Esophagus muscularis mucosa (tissue), 4 donors: ENCODE results near the gene EMC8. TPM values are rescaled to one million over a fixed set of nuclear protein-coding genes. Genes with fewer than 3 reads are reported as not detected.

Source experiments
- DNase-seq: peaks from one replicate; pipeline ENCODE4 v3.0.0-alpha.2; 2017; ENCODE audit errors: extremely low spot score
- H3K27ac ChIP-seq, 4 donors: fragments of 200-600 bp; sonication (generic); replicated peaks in 1 of 4; 1 replicate in 3 of 4; 2 replicates in 1 of 4; pipeline ENCODE4 v1.5.1; 2016 to 2019; ENCODE audit warnings: mild to moderate bottlenecking in 1 of 4
- H3K27me3 ChIP-seq, 4 donors: fragments of 200-600 bp; sonication (generic); one replicate each; pipeline versions ENCODE4 v1.5.1 to v1.6.0; 2016 to 2019
- H3K36me3 ChIP-seq, 4 donors: fragments of 200-600 bp; sonication (generic); one replicate each; pipeline ENCODE4 v1.5.1; 2016 to 2019
- H3K4me1 ChIP-seq, 4 donors: fragments of 200-600 bp; sonication (generic); one replicate each; pipeline ENCODE4 v1.5.1; 2016 to 2019
- H3K4me3 ChIP-seq, 4 donors: fragments of 200-600 bp; sonication (generic); 1 replicate in 2 of 4; 2 replicates in 2 of 4; pipeline ENCODE4 v1.5.1; 2016 to 2019; ENCODE audit warnings: mild to moderate bottlenecking in 4 of 4, moderate library complexity in 1 of 4
- H3K9me3 ChIP-seq, 4 donors: fragments of 200-600 bp; sonication (generic); 1 replicate in 3 of 4; 2 replicates in 1 of 4; pipeline ENCODE4 v1.5.1; 2016 to 2019
- EP300 ChIP-seq: sonication (generic); formaldehyde crosslinking; IDR thresholded peaks from one replicate; pipeline ENCODE4 v1.6.1; 2017; ENCODE audit warnings: antibody characterized with exemption
- POLR2A ChIP-seq: fragments of 450-650 bp; IDR thresholded peaks from one replicate; pipeline ENCODE4 v1.6.1; 2017; ENCODE audit warnings: antibody characterized with exemption, moderate library complexity, mild to moderate bottlenecking, low read depth
- POLR2AphosphoS5 ChIP-seq, 2 donors: sonication (generic); formaldehyde crosslinking; IDR thresholded peaks; one replicate each; pipeline ENCODE4 v1.6.1; 2017; ENCODE audit warnings: antibody characterized with exemption in 2 of 2
- WGBS: methylation state at CpG from one replicate; pipeline ENCODE4 v1.1.5; 2018; 5-methylcytosine and 5-hydroxymethylcytosine counted together
- intact Hi-C: fragments of 100-400 bp; cut with DNase I; formaldehyde crosslinking; loops from one replicate; pipeline ENCODE4 v1.15.1; 2023
- total RNA-seq, 4 donors: library from RNA; depleted of rRNA; stranded (reverse); fragments of >200 nt; gene quantifications; one replicate each; pipeline versions ENCODE4 v1.1.0 to v1.2.1, GENCODE V29; 2016
- TF ChIP-seq, protein P1 (sequence below), 3 experiments: fragments of 200-600 bp in 2 of 3; fragments of 450-650 bp in 1 of 3; sonication (generic) in 2 of 3; IDR thresholded peaks; one replicate each; pipeline ENCODE4 v1.5.1; 2017 to 2019; ENCODE audit warnings: antibody characterized with exemption in 3 of 3, mild to moderate bottlenecking in 2 of 3, moderate library complexity in 1 of 3

The EMC8 gene
- total RNA-seq, result 10 to 100 TPM; 26.0 to 41.3 (median 27.6) TPM

- 0% methylated on average over 2 of the region's 87 CpGs for WGBS
- Histone ChIP-seq H3K4me3 (peak within 1 kb of the TSS; percentile 98 to 100 (median 98)), H3K36me3 (peaks cover 7 to 60% (median 58%) of the 10 kb centered on the region in 4 donors), H3K27ac (peak within 1 kb of the TSS; percentile 92 to 96 (median 92)), H3K27me3 (no peaks in the 10 kb centered on the region), H3K4me1 (peaks cover 29 to 70% (median 55%) of the 10 kb centered on the region in 4 donors), H3K9me3 (no peaks in the 10 kb centered on the region)
- intact Hi-C loops, result no loop called here
- peak; percentile 94 to 99 for TF ChIP-seq POLR2AphosphoS5 (IDR thresholded peaks at IDR 0.05)
- TF ChIP-seq, protein P1, sequence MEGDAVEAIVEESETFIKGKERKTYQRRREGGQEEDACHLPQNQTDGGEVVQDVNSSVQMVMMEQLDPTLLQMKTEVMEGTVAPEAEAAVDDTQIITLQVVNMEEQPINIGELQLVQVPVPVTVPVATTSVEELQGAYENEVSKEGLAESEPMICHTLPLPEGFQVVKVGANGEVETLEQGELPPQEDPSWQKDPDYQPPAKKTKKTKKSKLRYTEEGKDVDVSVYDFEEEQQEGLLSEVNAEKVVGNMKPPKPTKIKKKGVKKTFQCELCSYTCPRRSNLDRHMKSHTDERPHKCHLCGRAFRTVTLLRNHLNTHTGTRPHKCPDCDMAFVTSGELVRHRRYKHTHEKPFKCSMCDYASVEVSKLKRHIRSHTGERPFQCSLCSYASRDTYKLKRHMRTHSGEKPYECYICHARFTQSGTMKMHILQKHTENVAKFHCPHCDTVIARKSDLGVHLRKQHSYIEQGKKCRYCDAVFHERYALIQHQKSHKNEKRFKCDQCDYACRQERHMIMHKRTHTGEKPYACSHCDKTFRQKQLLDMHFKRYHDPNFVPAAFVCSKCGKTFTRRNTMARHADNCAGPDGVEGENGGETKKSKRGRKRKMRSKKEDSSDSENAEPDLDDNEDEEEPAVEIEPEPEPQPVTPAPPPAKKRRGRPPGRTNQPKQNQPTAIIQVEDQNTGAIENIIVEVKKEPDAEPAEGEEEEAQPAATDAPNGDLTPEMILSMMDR (IDR thresholded peaks at IDR 0.05), result no peak
- TF ChIP-seq POLR2A, result peak; percentile 77
- DNase-seq, result peak; percentile 97
Observed at GRCh38 chr16:85799497-85800320, at the start of gene EMC8, which contains the start of gene COX4I1. EMC8 (minus strand) TSS chr16:85799544; CDS start chr16:85799295, 249 bp downstream. COX4I1 (plus strand) TSS chr16:85799695; CDS start chr16:85801206, 1,511 bp downstream.

DNA sequence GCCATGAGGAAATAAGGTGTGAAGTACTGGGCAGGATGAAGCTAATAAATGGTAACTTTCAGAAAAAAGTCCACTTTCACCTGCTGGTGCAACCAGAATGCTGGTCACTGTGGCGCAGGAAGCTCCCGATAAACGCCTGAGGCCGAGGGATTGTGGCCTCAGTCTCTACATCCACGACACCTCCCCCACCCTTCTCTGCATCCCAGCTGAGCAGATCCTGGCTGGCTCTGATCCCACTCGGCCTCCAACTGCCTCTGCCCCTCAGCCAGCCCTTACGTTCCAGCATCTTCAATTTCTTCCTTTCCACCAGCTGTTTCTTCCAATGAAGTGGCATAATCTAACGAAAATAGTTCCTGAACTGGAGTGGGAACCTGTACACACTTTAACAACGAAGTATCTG lies 49.6 kb upstream of the EMC8 start:
- H3K4me1 ChIP-seq, result peaks cover 0 to 10% (median 10%) of the 10 kb centered on the region in 4 donors
- peaks cover 0 to 17% (median 0%) of the 10 kb centered on the region in 4 donors for H3K27me3 ChIP-seq
- intact Hi-C loops, result no loop called here
- no peak overlapping the region for H3K4me3 ChIP-seq
- DNase-seq, result no peak
- no peaks in the 10 kb centered on the region for H3K36me3 ChIP-seq
- TF ChIP-seq POLR2AphosphoS5 (IDR thresholded peaks at IDR 0.05) (no peak), POLR2A (no peak), EP300 (no peak)
- TF ChIP-seq, protein P1 (IDR thresholded peaks at IDR 0.05), result no peak
- 40% methylated on average over 7 of the region's 9 CpGs for WGBS
- no peak overlapping the region for H3K27ac ChIP-seq
- no peaks in the 10 kb centered on the region for H3K9me3 ChIP-seq

GRCh38 chr16:85847681-85848601 lies 48.6 kb upstream of the EMC8 start:
- DNase-seq, result no peak
- Histone ChIP-seq H3K36me3 (no peaks in the 10 kb centered on the region), H3K4me1 (peaks cover 0 to 10% (median 10%) of the 10 kb centered on the region in 4 donors), H3K4me3 (no peak overlapping the region), H3K27me3 (peaks cover 0 to 17% (median 0%) of the 10 kb centered on the region in 4 donors), H3K9me3 (no peaks in the 10 kb centered on the region), H3K27ac (no peak overlapping the region)
- TF ChIP-seq EP300 (no peak), POLR2AphosphoS5 (IDR thresholded peaks at IDR 0.05) (no peak), POLR2A (no peak)
- TF ChIP-seq, protein P1 (IDR thresholded peaks at IDR 0.05), result no peak
- intact Hi-C loops, result no loop called here
- WGBS, result 72% methylated on average over 39 of the region's 39 CpGs

DNA sequence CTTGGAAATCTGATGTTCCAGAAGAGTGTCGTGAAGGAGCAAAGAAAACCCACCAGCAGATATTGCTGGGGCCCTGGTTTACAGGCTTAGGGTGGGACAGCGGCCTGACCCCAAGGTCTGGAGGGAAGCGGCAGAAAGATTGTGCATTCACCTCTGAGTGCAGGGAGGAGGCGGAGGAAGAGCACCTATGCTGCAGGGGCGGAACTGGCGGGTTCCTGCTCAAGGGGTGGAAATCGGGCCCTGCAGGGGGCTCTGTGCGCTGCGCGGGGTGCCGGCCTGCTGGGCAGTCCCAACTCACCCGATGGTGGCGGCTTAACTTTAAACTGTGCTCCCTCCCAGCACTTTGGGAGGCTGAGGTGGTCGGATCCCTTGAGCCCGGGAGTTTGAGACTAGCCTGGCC lies 47.7 kb upstream of the EMC8 start:
- no peak for DNase-seq
- Histone ChIP-seq H3K4me3 (no peak overlapping the region), H3K36me3 (no peaks in the 10 kb centered on the region), H3K4me1 (peaks cover 0 to 10% (median 10%) of the 10 kb centered on the region in 4 donors), H3K27ac (no peak overlapping the region), H3K9me3 (no peaks in the 10 kb centered on the region), H3K27me3 (peaks cover 0 to 17% (median 0%) of the 10 kb centered on the region in 4 donors)
- TF ChIP-seq EP300 (no peak), POLR2A (no peak), POLR2AphosphoS5 (IDR thresholded peaks at IDR 0.05) (no peak)
- TF ChIP-seq, protein P1 (IDR thresholded peaks at IDR 0.05), result no peak
- intact Hi-C loops, result no loop called here
- 91% methylated on average over 13 of the region's 15 CpGs for WGBS
